DMS114 treated with DMSO at 0.1 percent for 48 hours (cell line): Measurements from ENCODE around the gene PROC.
"Not testable (repeated sequence)": the region's sequence is repeated elsewhere in the genome, so short reads cannot be mapped to it uniquely, and the experiment has no call there.

Experiments used
- DNase-seq: peaks from one replicate; lab custom pipeline; 2025; ENCODE audit not compliant: unreplicated experiment; lab: John Stamatoyannopoulos, UW

Gene PROC

GRCh38 chr2:127426501-127427354 is 8.5 kb downstream of the PROC start:
- DNase-seq, result no peak

DNA sequence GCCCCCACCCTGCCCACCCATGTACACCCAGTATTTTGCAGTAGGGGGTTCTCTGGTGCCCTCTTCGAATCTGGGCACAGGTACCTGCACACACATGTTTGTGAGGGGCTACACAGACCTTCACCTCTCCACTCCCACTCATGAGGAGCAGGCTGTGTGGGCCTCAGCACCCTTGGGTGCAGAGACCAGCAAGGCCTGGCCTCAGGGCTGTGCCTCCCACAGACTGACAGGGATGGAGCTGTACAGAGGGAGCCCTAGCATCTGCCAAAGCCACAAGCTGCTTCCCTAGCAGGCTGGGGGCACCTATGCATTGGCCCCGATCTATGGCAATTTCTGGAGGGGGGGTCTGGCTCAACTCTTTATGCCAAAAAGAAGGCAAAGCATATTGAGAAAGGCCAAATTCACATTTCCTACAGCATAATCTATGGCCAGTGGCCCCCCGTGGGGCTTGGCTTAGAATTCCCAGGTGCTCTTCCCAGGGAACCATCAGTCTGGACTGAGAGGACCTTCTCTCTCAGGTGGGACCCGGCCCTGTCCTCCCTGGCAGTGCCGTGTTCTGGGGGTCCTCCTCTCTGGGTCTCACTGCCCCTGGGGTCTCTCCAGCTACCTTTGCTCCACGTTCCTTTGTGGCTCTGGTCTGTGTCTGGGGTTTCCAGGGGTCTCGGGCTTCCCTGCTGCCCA is 9.3 kb downstream of the PROC start:
- no peak for DNase-seq

DNA sequence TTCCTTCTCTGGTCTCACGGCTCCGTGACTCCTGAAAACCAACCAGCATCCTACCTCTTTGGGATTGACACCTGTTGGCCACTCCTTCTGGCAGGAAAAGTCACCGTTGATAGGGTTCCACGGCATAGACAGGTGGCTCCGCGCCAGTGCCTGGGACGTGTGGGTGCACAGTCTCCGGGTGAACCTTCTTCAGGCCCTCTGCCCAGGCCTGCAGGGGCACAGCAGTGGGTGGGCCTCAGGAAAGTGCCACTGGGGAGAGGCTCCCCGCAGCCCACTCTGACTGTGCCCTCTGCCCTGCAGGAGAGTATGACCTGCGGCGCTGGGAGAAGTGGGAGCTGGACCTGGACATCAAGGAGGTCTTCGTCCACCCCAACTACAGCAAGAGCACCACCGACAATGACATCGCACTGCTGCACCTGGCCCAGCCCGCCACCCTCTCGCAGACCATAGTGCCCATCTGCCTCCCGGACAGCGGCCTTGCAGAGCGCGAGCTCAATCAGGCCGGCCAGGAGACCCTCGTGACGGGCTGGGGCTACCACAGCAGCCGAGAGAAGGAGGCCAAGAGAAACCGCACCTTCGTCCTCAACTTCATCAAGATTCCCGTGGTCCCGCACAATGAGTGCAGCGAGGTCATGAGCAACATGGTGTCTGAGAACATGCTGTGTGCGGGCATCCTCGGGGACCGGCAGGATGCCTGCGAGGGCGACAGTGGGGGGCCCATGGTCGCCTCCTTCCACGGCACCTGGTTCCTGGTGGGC is 10.0 kb downstream of the PROC start:
- no peak for DNase-seq

DNA sequence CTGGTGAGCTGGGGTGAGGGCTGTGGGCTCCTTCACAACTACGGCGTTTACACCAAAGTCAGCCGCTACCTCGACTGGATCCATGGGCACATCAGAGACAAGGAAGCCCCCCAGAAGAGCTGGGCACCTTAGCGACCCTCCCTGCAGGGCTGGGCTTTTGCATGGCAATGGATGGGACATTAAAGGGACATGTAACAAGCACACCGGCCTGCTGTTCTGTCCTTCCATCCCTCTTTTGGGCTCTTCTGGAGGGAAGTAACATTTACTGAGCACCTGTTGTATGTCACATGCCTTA is 10.5 kb downstream of the PROC start:
- DNase-seq, result no peak

GRCh38 chr2:127429291-127429690 is 11.1 kb downstream of the PROC start:
- DNase-seq, result no peak

DNA sequence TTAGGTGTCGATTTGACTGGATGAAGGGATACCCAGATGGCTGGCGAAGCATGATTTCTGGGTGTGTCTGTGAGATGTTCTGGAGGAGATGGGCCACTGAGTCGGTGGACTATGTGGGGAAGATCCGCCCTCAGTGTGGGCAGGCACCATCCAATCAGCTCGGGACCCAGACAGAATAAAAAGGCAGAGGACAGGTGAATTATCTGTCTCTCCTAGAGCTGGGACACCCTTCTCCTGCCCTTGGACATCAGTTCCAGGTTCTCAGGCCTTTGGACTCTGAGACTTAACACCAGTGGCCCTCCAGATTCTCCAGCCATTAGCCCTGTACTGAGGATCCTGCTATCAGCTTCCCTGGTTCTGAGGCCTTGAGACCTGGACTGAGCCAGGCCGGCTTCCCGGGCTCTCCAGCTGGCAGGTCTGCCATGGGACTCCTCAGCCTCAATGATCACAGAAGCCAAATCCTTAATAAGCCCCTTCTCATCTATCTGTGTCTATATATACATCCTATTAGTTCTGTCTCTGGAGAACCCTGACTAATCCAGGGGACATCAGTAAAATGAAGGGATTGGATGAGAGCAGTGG is 11.7 kb downstream of the PROC start:
- no peak for DNase-seq

DNA sequence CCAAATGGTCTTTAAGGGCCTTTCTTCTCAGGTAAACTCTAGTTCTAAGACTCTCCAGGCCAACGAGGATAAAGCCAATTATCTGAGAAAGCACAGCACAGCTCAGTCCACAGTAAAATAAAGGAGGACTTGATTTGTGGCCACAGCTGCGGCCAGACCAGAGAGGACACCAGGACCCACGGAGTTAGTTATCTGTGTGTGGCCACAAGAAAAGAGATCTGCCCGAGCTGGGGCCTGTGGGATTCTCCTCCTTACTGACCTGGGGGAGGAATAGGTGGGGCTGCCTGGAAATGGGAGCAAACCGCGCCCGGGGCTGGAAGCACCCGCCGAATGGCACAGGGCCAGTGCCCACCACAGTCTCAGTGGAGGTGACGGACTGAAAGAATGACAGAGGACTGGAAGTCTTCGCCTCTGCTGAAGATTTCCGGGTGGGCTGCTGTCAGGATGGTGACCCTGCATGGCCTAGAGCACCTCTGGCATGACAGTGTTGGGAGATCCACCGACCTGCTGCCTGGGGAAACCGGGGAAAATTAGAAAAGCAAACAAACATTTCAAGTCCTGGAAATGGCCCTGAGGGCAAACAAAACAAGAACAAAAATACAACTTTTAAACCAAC is 13.3 kb downstream of the PROC start:
- no peak for DNase-seq

- DNase-seq, result no peak
Measured at GRCh38 chr2:127434515-127434914, 16.3 kb downstream of the PROC start.

GRCh38 chr2:127437056-127437455 is 18.8 kb downstream of the PROC start:
- DNase-seq, result no peak

DNA sequence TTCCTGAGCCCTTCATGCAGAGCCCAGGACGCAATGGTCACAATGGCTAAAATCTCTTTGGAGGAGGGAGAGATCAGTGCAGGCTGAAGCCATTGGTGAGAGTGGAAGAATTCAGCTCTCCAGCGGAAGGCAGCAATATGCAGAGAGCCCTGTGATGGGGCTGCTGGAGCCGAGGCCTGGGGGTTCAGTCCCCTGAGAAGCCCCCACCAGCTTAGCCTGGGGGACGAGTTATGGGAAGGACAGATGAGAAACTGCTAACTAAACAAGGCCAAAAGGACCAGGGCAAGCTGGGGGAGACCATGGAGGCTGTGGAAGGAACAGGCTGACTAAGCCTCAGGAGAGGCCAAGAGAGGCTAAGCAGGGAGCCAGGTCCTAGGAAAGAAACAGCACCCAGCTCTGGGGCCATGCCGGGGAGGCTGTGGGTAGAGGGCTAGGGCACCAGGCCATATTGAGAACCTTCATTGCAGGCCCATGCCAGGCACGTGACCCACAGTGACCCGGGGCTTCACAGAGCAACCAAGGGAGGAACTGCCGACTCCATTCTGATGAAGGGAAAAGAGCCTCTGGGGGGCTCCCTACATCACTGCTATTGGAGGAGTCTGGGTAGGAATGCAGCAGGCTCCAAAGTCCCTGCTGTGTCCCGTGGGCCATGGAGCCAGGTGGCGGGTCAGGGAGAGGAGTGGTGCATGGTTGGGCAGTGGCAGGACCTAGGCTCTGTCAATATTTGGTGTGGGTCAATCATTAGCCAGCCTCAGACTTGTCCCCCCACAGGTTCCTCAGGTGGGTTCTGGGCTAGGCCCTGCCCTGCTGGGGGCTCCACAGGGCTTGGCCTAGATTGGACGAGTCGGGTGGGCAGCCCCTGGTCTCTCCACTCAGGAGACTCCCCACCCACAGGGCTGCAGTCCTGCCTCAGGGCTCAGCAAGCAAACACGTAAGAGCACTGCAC is 19.8 kb downstream of the PROC start:
- DNase-seq, result no peak

GRCh38 chr2:127439343-127439742 is 21.1 kb downstream of the PROC start:
- DNase-seq, result no peak

- DNase-seq, result no peak
Measured at GRCh38 chr2:127448526-127448925, 30.3 kb downstream of the PROC start.

- no peak for DNase-seq
Measured at GRCh38 chr2:127449414-127449813, 31.2 kb downstream of the PROC start.

GRCh38 chr2:127449898-127450297 is 31.7 kb downstream of the PROC start:
- DNase-seq, result no peak

DNA sequence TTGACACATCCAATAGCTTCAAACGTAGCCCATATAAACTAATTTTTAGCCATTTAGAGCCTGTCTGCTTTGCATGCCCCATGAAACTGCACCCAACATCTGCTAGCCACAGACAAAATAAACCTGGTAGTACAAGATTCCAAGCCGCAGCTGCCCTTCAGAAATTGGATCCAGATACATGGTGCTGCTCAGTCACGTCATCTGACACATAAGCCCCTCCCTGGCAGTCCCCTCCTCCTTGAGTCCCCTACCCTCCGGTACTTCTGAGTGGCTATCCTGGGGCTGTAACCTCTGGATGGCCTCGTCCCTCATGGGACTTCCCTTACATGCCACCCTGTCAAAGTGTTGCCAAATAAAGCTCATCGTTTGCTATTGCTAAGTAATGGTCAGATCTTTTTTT is 33.8 kb downstream of the PROC start:
- no peak for DNase-seq

DNA sequence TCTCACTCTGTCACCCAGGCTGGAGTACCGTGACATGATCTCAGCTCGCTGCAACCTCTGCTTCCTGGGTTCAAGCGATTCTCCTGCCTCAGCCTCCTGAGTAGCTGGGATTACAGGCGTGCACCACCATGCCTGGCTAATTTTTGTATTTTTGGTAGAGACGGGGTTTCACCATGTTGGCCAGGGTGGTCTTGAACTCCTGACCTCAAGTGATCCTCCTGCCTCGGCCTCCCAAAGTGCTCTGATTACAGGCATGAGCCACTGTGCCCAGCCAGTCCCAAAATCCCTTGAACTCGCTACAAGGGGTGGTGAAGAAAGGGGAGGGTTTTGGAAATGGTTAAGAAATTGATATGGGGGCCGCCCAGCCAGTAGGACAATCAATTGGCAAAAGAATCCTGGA is 34.2 kb downstream of the PROC start:
- DNase-seq, result not testable (repeated sequence)

DNA sequence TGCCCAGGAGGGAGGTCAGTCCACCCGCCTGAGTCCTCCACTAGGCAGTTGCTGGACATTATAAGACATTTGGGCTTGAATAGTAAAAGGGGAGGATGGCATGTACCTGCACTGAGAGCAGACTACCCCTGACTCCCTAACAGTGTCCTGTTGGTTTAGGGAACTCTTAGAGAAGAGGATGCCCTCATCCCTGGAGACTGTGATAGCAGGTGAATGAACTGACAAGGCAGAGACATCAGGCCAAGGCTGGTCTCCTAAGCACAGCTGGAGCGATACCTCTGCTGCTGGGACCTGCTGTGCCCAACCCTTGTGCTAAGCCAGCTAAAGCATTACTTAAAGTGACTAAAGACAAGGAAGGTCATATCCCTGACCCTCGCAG is 34.8 kb downstream of the PROC start:
- no peak for DNase-seq

GRCh38 chr2:127453392-127454171 is 35.4 kb downstream of the PROC start:
- DNase-seq, result no peak
